Adrenal gland (tissue), 12 donors: ENCODE measurements around the gene ZNF593OS. TPM values are rescaled to one million over a fixed set of nuclear protein-coding genes. Genes with fewer than 3 reads are reported as not detected.

ENCODE experiments used
- DNase-seq, 7 donors: peaks; one replicate each; pipeline ENCODE4 v3.0.0-alpha.2; 2019 to 2020
- H3K27ac ChIP-seq, 5 donors: fragments of 200-600 bp; sonication (generic) in 4 of 5; 1 replicate in 3 of 5; 2 replicates in 2 of 5; pipeline versions ENCODE4 v1.5.1 to v1.8.0; 2016 to 2020; ENCODE audit warnings: mild to moderate bottlenecking in 1 of 5
- H3K27me3 ChIP-seq: fragments of 200-600 bp; 2 replicates; pipeline ENCODE4 v1.8.0; 2021
- H3K36me3 ChIP-seq, 2 donors: fragments of 200-600 bp; replicated peaks in 1 of 2; 1 replicate in 1 of 2; 2 replicates in 1 of 2; pipeline versions ENCODE4 v1.5.1 to v1.8.0; 2018 to 2022
- H3K4me1 ChIP-seq, 2 donors: fragments of 200-600 bp; replicated peaks in 1 of 2; 1 replicate in 1 of 2; 2 replicates in 1 of 2; pipeline versions ENCODE4 v1.5.1 to v1.8.0; 2018 to 2021
- H3K4me3 ChIP-seq, 4 donors: fragments of 200-600 bp; sonication (generic) in 3 of 4; one replicate each; pipeline ENCODE4 v1.5.1; 2016 to 2018
- H3K9me3 ChIP-seq, 3 donors: fragments of 200-600 bp; sonication (generic) in 1 of 3; replicated peaks in 1 of 3; 1 replicate in 2 of 3; 2 replicates in 1 of 3; pipeline versions ENCODE4 v1.5.1 to v1.8.0; 2016 to 2021
- CTCF ChIP-seq, 6 experiments: fragments of 450-650 bp in 4 of 6; fragments of 200-600 bp in 2 of 6; sonication (generic) in 1 of 6; IDR thresholded peaks; 1 replicate in 5 of 6; 2 replicates in 1 of 6; pipeline versions ENCODE4 v1.5.1 to v1.8.0; 2016 to 2021; ENCODE audit warnings: antibody characterized with exemption in 6 of 6, mild to moderate bottlenecking in 2 of 6, moderate library complexity in 1 of 6
- POLR2A ChIP-seq, 2 donors: fragments of 450-650 bp; IDR thresholded peaks; one replicate each; pipeline ENCODE4 v1.6.1; 2017; ENCODE audit warnings: antibody characterized with exemption in 2 of 2, mild to moderate bottlenecking in 2 of 2, moderate library complexity in 1 of 2
- WGBS, 4 donors: extraction: QIAGEN DNeasy Blood & Tissue Kit in 2 of 4; methylation state at CpG; one replicate each; pipeline versions ENCODE4 v1.1.5 to v1.1.7; 2013 to 2017; 5-methylcytosine and 5-hydroxymethylcytosine counted together
- intact Hi-C, 2 donors: fragments of 100-400 bp; cut with DNase I; formaldehyde crosslinking; loops; one replicate each; pipeline versions ENCODE4 v1.14.1 to v1.15.0; 2022 to 2023
- polyA plus RNA-seq, 3 donors: library from polyadenylated mRNA; stranded (reverse); fragments of 200-250 nt in 2 of 3; fragments of 350-450 nt in 1 of 3; fragmentation: Illumina TruSeq in 1 of 3; extraction: RNeasy Lipid Tissue Mini Kit (QIAGEN cat#74804) in 1 of 3; gene quantifications; one replicate each; pipeline ENCODE4 v1.2.3, GENCODE V29; 2013 to 2014
- total RNA-seq, 9 donors: library from RNA; depleted of rRNA in 4 of 9; stranded (reverse); fragments of >200 nt in 4 of 9; fragments of 120-200 nt in 1 of 9; fragmentation: NEBNext Ultra II Directional in 1 of 9; extraction: Animal tissue kit (Norgen Biotek cat#: 25700) in 1 of 9; gene quantifications; one replicate each; pipeline versions ENCODE4 v1.1.0 to v1.2.4, GENCODE V29; 2013 to 2023
- donor health status: healthy with polysubstance abuse.
- donor health status: Bipolar disorder and iron deficiency.
- donor health status: DM: yes; HTN: yes; CAD: no.
- donor health status: DM: no; HTN: no; CAD: no.
- donor health status: DM: no; HTN: no; CAD: no.
- donor health status: DM: yes; HTN: yes; CAD: no.

Gene ZNF593OS
- total and polyA plus RNA-seq, 12 donors, result 0.18 to 0.88 TPM; not detected in 10

- peaks cover 10 to 15% of the 10 kb centered on the region in 2 donors for H3K4me1 ChIP-seq
- no peak for TF ChIP-seq CTCF (IDR thresholded peaks at IDR 0.05)
- TF ChIP-seq POLR2A (IDR thresholded peaks at IDR 0.05), result no peak
- no peaks in the 10 kb centered on the region for H3K27me3 ChIP-seq
- no peak overlapping the region for H3K27ac ChIP-seq
- 52 to 68% (median 65%) methylated on average over 9 of the region's 9 CpGs for WGBS, 4 donors
- peak overlapping the region in 1 of 4 donors; percentile 72 for H3K4me3 ChIP-seq
- intact Hi-C loops, result loop anchor here in 1 of 2 donors (10.0 kb wide), 1 partner anchor 129 kb away; no protein-coding TSS in a partner anchor
- H3K9me3 ChIP-seq, result no peaks in the 10 kb centered on the region
- no peaks in the 10 kb centered on the region for H3K36me3 ChIP-seq
- no peak for DNase-seq
Measured at GRCh38 chr1:26163684-26164035, 8.0 kb downstream of the ZNF593OS start.

- intact Hi-C loops, result loop anchor here in 1 of 2 donors (10.0 kb wide), 1 partner anchor 127 kb away; no protein-coding TSS in a partner anchor
- Histone ChIP-seq H3K36me3 (no peaks in the 10 kb centered on the region), H3K4me3 (peak overlapping the region in 2 of 4 donors; percentile 29 to 61), H3K9me3 (no peaks in the 10 kb centered on the region), H3K27ac (peak overlapping the region in 1 of 5 donors; percentile 14), H3K27me3 (peaks cover 6% of the 10 kb centered on the region), H3K4me1 (peaks cover 10 to 15% of the 10 kb centered on the region in 2 donors)
- TF ChIP-seq POLR2A (IDR thresholded peaks at IDR 0.05), result no peak
- no peak for TF ChIP-seq CTCF (IDR thresholded peaks at IDR 0.05)
- no peak for DNase-seq
- WGBS, 4 donors, result 33 to 39% (median 34%) methylated on average over 19 to 21 of the region's 21 CpGs
Measured at GRCh38 chr1:26162220-26162709, 9.4 kb downstream of the ZNF593OS start.

- DNase-seq, result peak in 5 of 7 donors; percentile 35 to 59 (median 48)
Measured at GRCh38 chr1:26161415-26162219, 10.0 kb downstream of the ZNF593OS start.

More at GRCh38 chr1:26161415-26162219, 10.0 kb downstream of the ZNF593OS start:
- H3K36me3 ChIP-seq, result no peaks in the 10 kb centered on the region
- H3K27me3 ChIP-seq, result peaks cover 12% of the 10 kb centered on the region
- TF ChIP-seq POLR2A (IDR thresholded peaks at IDR 0.05), result no peak
- peak in 3 of 6 experiments; percentile 11 to 29 (median 18) for TF ChIP-seq CTCF (IDR thresholded peaks at IDR 0.05)
- WGBS, 4 donors, result 2 to 15% (median 4%) methylated on average over 12 to 98 of the region's 98 CpGs
- H3K9me3 ChIP-seq, result no peaks in the 10 kb centered on the region
- H3K4me1 ChIP-seq, result peaks cover 10 to 15% of the 10 kb centered on the region in 2 donors
- H3K27ac ChIP-seq, result peak overlapping the region in 2 of 5 donors; percentile 14 to 52
- intact Hi-C loops, result loop anchor here in 1 of 2 donors (10.0 kb wide), 1 partner anchor 127 kb away; no protein-coding TSS in a partner anchor
- peak overlapping the region in 2 of 4 donors; percentile 29 to 61 for H3K4me3 ChIP-seq
